ENCODE results near the gene AGTRAP. TPM values are rescaled to one million over a fixed set of nuclear protein-coding genes. Genes with fewer than 3 reads are reported as not detected.

The AGTRAP gene
- total and polyA plus RNA-seq, 9 of the 15 experiments (the other 6 are each of a cell fraction or from before 2014, with no cell fraction given), result 26.8 to 105 (median 57.5) TPM

GRCh38 chr1:11736746-11737639, 1.1 kb downstream of the AGTRAP start (continued):
- TF ChIP-seq, protein P1, sequence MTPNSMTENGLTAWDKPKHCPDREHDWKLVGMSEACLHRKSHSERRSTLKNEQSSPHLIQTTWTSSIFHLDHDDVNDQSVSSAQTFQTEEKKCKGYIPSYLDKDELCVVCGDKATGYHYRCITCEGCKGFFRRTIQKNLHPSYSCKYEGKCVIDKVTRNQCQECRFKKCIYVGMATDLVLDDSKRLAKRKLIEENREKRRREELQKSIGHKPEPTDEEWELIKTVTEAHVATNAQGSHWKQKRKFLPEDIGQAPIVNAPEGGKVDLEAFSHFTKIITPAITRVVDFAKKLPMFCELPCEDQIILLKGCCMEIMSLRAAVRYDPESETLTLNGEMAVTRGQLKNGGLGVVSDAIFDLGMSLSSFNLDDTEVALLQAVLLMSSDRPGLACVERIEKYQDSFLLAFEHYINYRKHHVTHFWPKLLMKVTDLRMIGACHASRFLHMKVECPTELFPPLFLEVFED (CRISPR knock-in tag; conservative IDR thresholded peaks at IDR 0.05), result no peak
- TF ChIP-seq MEIS2 (IDR thresholded peaks at IDR 0.05; ENCODE audit: partially characterized antibody) (peak; percentile 93), BHLHE40 (IDR thresholded peaks at IDR 0.05; ENCODE audit: low read length) (no peak), NCOA1 (IDR thresholded peaks at IDR 0.05; ENCODE audit: low read depth) (no peak), CBFA2T3 (IDR thresholded peaks at IDR 0.05) (peak; percentile 41; the same call in 1 of the 2 replicates), LEF1 (IDR thresholded peaks at IDR 0.05) (0 out of 2 replicates have a peak, but pooled peaks have one; percentile 17), CREB5 (CRISPR knock-in tag; IDR thresholded peaks at IDR 0.05) (no peak), SAFB (IDR thresholded peaks at IDR 0.05; ENCODE audit: borderline replicate concordance, low read depth, low read length) (no peak), PCBP1 (IDR thresholded peaks at IDR 0.05; ENCODE audit: low read depth, low read length, poor library complexity, severe bottlenecking) (no peak), ELF2 (CRISPR knock-in tag; IDR thresholded peaks at IDR 0.05) (peak; percentile 50; the same call in 1 of the 2 replicates), ZNF143 (CRISPR knock-in tag; IDR thresholded peaks at IDR 0.05) (0 out of 2 replicates have a peak, but pooled peaks have one; percentile 1), MYC (IDR thresholded peaks at IDR 0.05; ENCODE audit: low read depth, low read length) (peak; percentile 79), MYC (CRISPR knock-in tag; IDR thresholded peaks at IDR 0.05; ENCODE audit: borderline replicate concordance, low read depth) (no peak), NEUROD1 (IDR thresholded peaks at IDR 0.05; ENCODE audit: borderline replicate concordance, low read depth, low read length, partially characterized antibody) (no peak), TBP (optimal IDR thresholded peaks at IDR 0.05; ENCODE audit: low read depth, low read length) (peak; percentile 19), ZFX (CRISPR knock-in tag; IDR thresholded peaks at IDR 0.05) (peak; percentile 25; the same call in 1 of the 2 replicates)
- TF ChIP-seq, protein P2, sequence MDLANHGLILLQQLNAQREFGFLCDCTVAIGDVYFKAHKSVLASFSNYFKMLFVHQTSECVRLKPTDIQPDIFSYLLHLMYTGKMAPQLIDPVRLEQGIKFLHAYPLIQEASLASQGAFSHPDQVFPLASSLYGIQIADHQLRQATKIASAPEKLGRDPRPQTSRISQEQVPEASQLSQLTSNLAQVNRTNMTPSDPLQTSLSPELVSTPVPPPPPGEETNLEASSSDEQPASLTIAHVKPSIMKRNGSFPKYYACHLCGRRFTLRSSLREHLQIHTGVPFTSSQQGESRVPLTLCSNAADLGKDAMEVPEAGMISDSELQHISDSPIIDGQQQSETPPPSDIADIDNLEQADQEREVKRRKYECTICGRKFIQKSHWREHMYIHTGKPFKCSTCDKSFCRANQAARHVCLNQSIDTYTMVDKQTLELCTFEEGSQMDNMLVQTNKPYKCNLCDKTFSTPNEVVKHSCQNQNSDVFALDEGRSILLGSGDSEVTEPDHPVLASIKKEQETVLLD (IDR thresholded peaks at IDR 0.05), result 0 out of 2 replicates have a peak, but pooled peaks have one; percentile 12
- TF ChIP-seq, protein P3, sequence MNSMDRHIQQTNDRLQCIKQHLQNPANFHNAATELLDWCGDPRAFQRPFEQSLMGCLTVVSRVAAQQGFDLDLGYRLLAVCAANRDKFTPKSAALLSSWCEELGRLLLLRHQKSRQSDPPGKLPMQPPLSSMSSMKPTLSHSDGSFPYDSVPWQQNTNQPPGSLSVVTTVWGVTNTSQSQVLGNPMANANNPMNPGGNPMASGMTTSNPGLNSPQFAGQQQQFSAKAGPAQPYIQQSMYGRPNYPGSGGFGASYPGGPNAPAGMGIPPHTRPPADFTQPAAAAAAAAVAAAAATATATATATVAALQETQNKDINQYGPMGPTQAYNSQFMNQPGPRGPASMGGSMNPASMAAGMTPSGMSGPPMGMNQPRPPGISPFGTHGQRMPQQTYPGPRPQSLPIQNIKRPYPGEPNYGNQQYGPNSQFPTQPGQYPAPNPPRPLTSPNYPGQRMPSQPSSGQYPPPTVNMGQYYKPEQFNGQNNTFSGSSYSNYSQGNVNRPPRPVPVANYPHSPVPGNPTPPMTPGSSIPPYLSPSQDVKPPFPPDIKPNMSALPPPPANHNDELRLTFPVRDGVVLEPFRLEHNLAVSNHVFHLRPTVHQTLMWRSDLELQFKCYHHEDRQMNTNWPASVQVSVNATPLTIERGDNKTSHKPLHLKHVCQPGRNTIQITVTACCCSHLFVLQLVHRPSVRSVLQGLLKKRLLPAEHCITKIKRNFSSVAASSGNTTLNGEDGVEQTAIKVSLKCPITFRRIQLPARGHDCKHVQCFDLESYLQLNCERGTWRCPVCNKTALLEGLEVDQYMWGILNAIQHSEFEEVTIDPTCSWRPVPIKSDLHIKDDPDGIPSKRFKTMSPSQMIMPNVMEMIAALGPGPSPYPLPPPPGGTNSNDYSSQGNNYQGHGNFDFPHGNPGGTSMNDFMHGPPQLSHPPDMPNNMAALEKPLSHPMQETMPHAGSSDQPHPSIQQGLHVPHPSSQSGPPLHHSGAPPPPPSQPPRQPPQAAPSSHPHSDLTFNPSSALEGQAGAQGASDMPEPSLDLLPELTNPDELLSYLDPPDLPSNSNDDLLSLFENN (IDR thresholded peaks at IDR 0.05; ENCODE audit: low read depth in 2 of 2, low read length in 2 of 2), result 0 out of 4 replicates have a peak, but pooled peaks of 1 of the 2 experiments have one; percentile 26
